Spleen (tissue), 7 donors: ENCODE measurements around the gene GALNT15.

Experiments
- CTCF ChIP-seq, 11 experiments: fragments of 200-600 bp in 7 of 11; fragments of 450-650 bp in 4 of 11; sonication (generic) in 4 of 11; IDR thresholded peaks in 8 of 11; conservative IDR thresholded peaks in 3 of 11; 1 replicate in 7 of 11; 2 replicates in 4 of 11; pipeline versions ENCODE4 v1.4.0 to v1.8.0; 2016 to 2021; ENCODE audit warnings: antibody characterized with exemption in 11 of 11, inconsistent platforms in 4 of 11, mild to moderate bottlenecking in 1 of 11
- POLR2A ChIP-seq, 3 donors: fragments of 450-650 bp; IDR thresholded peaks; one replicate each; pipeline ENCODE4 v1.5.1; 2017; ENCODE audit warnings: antibody characterized with exemption in 3 of 3, mild to moderate bottlenecking in 1 of 3
- donor health status: DM: no; HTN: no; CAD: no; lungs with moderate emphysema.
- donor health status: DM: no; HTN: no; CAD: no.
- donor health status: DM: no; HTN: no; CAD: no.

- TF ChIP-seq CTCF (IDR thresholded peaks at IDR 0.05 in 8 of 11, conservative IDR thresholded peaks at IDR 0.05 in 3 of 11) (no peak), POLR2A (IDR thresholded peaks at IDR 0.05) (no peak)
These were observed 49.8 kb downstream of the GALNT15 start for GRCh38 chr3:16224325-16224724.
